Vagina (tissue), 2 donors: ENCODE results near the gene MYO3A.

Experiments used
- CTCF ChIP-seq, 3 experiments: fragments of 450-650 bp in 2 of 3; fragments of 200-600 bp in 1 of 3; sonication (generic) in 1 of 3; IDR thresholded peaks; one replicate each; pipeline ENCODE4 v1.5.1; 2017 to 2019; ENCODE audit warnings: antibody characterized with exemption in 3 of 3, mild to moderate bottlenecking in 2 of 3, moderate library complexity in 2 of 3
- POLR2A ChIP-seq, 2 donors: fragments of 450-650 bp; IDR thresholded peaks; one replicate each; pipeline ENCODE4 v1.6.1; 2017; ENCODE audit warnings: antibody characterized with exemption in 2 of 2, mild to moderate bottlenecking in 2 of 2, moderate library complexity in 2 of 2
- POLR2AphosphoS5 ChIP-seq, 2 donors: sonication (generic); formaldehyde crosslinking; IDR thresholded peaks; one replicate each; pipeline ENCODE4 v1.9.0; 2017; ENCODE audit warnings: antibody characterized with exemption in 2 of 2, mild to moderate bottlenecking in 2 of 2, low read depth in 1 of 2; ENCODE audit not compliant: insufficient read depth in 1 of 2

- no peak for TF ChIP-seq CTCF (IDR thresholded peaks at IDR 0.05)
- TF ChIP-seq POLR2A (IDR thresholded peaks at IDR 0.05) = no peak
- TF ChIP-seq POLR2AphosphoS5 (IDR thresholded peaks at IDR 0.05; ENCODE audit: insufficient read depth in 1 of 2, low read depth in 1 of 2) = no peak
Measured at GRCh38 chr10:26211781-26212444, 277.9 kb downstream of the MYO3A start.
